HG03103 (cell line): ENCODE measurements around the gene COL5A1.
"Not testable (repeated sequence)": the region's sequence is repeated elsewhere in the genome, so short reads cannot be mapped to it uniquely, and the experiment has no call there.

Experiments used
- ATAC-seq: cut with Tn5 transposase; IDR thresholded peaks from one replicate; pipeline ENCODE4 v1.9.1; 2021; ENCODE audit warnings: low read depth; ENCODE audit not compliant: unreplicated experiment

The COL5A1 gene

GRCh38 chr9:134653259-134654009 is 11.8 kb downstream of the COL5A1 start:
- ATAC-seq = no peak

GRCh38 chr9:134655101-134655500 is 13.5 kb downstream of the COL5A1 start:
- no peak for ATAC-seq

GRCh38 chr9:134655586-134656333 is 14.2 kb downstream of the COL5A1 start:
- ATAC-seq = no peak

- ATAC-seq = no peak
These were observed 14.9 kb downstream of the COL5A1 start for GRCh38 chr9:134656334-134657006.

GRCh38 chr9:134657666-134658377 is 16.2 kb downstream of the COL5A1 start:
- ATAC-seq = no peak

- no peak for ATAC-seq
These were observed 16.9 kb downstream of the COL5A1 start for GRCh38 chr9:134658378-134658955.

GRCh38 chr9:134659688-134660131 is 18.1 kb downstream of the COL5A1 start:
- ATAC-seq = no peak

GRCh38 chr9:134660407-134660806 is 18.8 kb downstream of the COL5A1 start:
- ATAC-seq = no peak

- no peak for ATAC-seq
These were observed 19.7 kb downstream of the COL5A1 start for GRCh38 chr9:134661299-134661698.

GRCh38 chr9:134661791-134662142 is 20.2 kb downstream of the COL5A1 start:
- ATAC-seq = no peak

GRCh38 chr9:134662143-134662876 is 20.7 kb downstream of the COL5A1 start:
- ATAC-seq = no peak

GRCh38 chr9:134663084-134663483 is 21.5 kb downstream of the COL5A1 start:
- no peak for ATAC-seq

- ATAC-seq = no peak
These were observed 22.3 kb downstream of the COL5A1 start for GRCh38 chr9:134663753-134664415.

- ATAC-seq = no peak
These were observed 22.8 kb downstream of the COL5A1 start for GRCh38 chr9:134664446-134664845.

GRCh38 chr9:134666208-134666607 is 24.6 kb downstream of the COL5A1 start:
- no peak for ATAC-seq

GRCh38 chr9:134666831-134667230 is 25.2 kb downstream of the COL5A1 start:
- ATAC-seq = no peak

GRCh38 chr9:134668977-134669376 is 27.4 kb downstream of the COL5A1 start:
- not testable (repeated sequence) for ATAC-seq

- no peak for ATAC-seq
These were observed 27.9 kb downstream of the COL5A1 start for GRCh38 chr9:134669399-134669955.

GRCh38 chr9:134670042-134670525 is 28.5 kb downstream of the COL5A1 start:
- no peak for ATAC-seq
